Germinal center (tissue), 1 donor: ENCODE measurements around the gene TP53.
"Not testable (repeated sequence)": the region's sequence is repeated elsewhere in the genome, so short reads cannot be mapped to it uniquely, and the experiment has no call there.

Experiments used
- DNase-seq: peaks from one replicate; pipeline ENCODE4 v3.0.0; 2012; ENCODE audit warnings: mixed read lengths, low spot score

TP53 gene

GRCh38 chr17:7631398-7632380, 55.6 kb downstream of the TP53 start:
- no peak for DNase-seq

DNA sequence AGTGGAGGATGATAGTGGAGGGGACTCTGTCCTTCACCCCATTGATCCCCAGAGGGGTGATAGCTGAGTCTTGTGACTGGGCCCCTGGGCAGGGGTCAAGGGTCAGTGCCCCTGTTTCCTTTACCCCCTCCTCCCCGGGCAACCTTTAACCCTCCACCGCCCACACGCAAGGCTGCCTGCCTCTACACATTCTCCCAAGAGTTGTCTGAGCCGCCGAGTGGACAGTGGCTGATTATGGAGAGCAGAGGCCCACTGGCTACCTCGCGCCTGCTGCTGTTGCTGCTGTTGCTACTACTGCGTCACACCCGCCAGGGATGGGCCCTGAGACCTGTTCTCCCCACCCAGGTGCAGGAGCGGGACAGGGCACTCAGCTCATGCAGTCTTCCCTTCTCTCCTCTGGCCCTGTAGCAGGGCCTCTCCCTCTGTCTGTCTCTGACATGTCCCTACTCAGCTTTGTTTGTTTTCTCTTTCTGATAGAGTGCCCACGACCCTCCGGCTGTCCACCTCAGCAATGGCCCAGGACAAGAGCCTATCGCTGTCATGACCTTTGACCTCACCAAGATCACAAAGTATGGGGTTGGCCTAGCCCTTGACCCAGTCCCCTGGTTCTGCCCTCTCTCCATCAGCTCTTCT, 57.2 kb downstream of the TP53 start, which contains the start of gene SHBG:
TSS of gene SHBG (plus strand) at position 197 of the 633 bp plus-strand sequence. CDS start at position 235, 38 bp downstream.
- no peak for DNase-seq

GRCh38 chr17:7627250-7628121, 59.8 kb downstream of the TP53 start, which contains the start of gene SAT2:
Gene SAT2, minus strand, starts transcription at chr17:7627821. Its CDS starts 186 bp downstream, at chr17:7627635.
- peak; percentile 99 for DNase-seq

DNA sequence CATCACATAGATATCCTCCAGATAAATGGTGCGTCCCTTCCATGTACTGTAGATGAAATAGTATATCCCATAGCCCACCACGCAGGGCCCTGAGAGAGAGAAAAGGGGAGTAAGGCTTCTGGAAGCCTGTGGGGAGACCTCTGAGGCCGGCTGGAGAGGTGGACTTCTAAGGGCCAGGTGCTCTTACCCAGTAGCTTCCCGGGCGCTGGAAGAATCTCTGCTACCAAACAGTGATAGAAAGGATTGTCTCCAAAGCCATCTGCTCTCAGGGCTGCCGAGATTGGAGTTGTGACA, 60.4 kb downstream of the TP53 start:
- DNase-seq, result no peak

DNA sequence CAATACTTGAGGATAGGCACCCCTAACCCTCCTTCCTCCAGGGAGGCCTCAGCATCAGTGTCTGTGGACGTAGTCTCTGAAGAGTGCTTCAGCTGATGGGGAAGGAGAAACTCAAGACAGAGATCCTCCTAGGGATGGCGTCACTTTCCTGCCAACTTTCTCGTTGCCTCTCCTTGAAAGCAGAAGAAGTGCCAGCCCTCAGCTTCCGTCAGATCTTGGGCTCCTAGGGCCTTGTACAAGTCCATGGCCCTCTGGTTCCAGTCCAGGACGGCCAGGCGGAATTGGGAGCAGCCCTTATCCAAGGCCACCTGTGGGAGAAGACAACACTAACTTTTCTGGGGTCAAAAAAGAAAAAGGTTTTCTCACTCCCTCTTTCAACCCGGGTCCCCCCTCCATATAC, 61.0 kb downstream of the TP53 start:
- DNase-seq, result no peak

- not testable (repeated sequence) for DNase-seq
Measured at GRCh38 chr17:7625749-7626148, 61.5 kb downstream of the TP53 start.

DNA sequence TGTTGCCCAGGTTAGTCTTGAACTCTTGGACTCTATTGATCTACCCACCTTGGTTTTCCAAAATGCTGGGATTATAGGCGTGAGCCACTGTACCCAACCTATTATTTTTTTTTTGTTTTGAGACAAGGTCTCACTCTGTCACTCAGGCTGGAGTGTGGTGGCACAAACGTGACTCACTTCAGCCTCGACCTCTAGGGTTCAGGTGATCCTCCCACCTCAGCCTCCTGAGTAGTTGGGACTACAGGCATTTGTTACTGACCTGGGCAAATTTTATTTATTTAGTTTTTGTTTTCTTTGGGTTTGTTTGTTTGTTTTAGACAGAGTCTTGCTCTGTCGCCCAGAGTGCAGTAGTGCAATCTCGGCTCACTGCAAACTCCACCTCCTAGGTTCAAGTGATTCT, 63.6 kb downstream of the TP53 start:
- no peak for DNase-seq

- no peak for DNase-seq
Measured at GRCh38 chr17:7620835-7621234, 66.5 kb downstream of the TP53 start.

DNA sequence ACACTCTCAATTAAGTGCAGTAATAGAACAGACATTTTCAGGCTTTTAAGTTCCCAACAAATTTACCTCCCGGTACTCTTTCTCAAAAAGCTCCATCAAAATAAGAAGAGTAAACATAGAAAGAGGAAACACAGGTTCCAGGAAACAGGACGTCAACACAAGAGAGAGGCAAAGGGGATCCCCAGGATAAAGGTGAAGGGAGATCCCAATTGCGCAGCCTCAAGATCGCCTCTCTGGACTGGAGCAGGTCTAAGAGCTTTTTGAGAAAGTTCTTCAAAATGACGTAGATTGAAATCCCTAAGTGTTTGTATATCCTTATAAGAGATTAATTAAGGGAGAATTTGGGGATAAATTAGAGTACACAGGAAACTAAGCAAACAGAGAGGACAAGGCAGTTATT, 68.7 kb downstream of the TP53 start:
- DNase-seq, result no peak
